ENCODE measurements around the gene CCDC32. TPM values are rescaled to one million over a fixed set of nuclear protein-coding genes. Genes with fewer than 3 reads are reported as not detected.
"Not testable (repeated sequence)": the region's sequence is repeated elsewhere in the genome, so short reads cannot be mapped to it uniquely, and the experiment has no call there.

Gene CCDC32
- total RNA-seq, 1 donor from 2014 or later: 33.5 TPM

DNA sequence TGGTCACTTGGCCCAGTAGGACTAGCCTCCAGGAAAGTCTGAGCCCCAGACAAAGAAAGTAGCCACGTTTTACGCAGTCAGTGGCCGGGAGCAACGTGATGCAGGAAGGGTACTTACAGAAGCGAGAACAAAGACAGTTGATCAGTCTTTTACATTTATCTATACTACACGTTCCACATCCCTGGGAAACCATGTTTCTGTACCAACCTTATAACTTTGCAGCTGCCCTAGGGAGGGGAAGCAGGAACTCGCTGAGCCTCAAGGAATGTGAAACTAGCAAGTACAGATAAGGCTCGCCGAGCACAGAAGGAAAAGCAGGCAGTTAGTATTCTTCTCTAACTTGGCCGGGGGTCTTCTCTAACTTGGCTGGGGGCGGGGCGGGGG, 25.8 kb upstream of the CCDC32 start:
- intact Hi-C loops (cut with micrococcal nuclease): loop anchor here (10.0 kb wide), 1 partner anchor 174 kb away; the partner anchor contains the start of genes C15orf62 and GCHFR
- peaks cover 6% of the 10 kb centered on the region for H3K27me3 Mint-ChIP-seq
- peaks cover 2% of the 10 kb centered on the region for H3K36me3 Mint-ChIP-seq (ENCODE audit: low read depth)
- H3K27ac Mint-ChIP-seq: no peak overlapping the region
- peak overlapping the region; percentile 79 for H3K4me3 Mint-ChIP-seq
- H3K4me1 Mint-ChIP-seq: peaks cover 29% of the 10 kb centered on the region
- no peak for DNase-seq
- no peaks in the 10 kb centered on the region for H3K9me3 Mint-ChIP-seq

DNA sequence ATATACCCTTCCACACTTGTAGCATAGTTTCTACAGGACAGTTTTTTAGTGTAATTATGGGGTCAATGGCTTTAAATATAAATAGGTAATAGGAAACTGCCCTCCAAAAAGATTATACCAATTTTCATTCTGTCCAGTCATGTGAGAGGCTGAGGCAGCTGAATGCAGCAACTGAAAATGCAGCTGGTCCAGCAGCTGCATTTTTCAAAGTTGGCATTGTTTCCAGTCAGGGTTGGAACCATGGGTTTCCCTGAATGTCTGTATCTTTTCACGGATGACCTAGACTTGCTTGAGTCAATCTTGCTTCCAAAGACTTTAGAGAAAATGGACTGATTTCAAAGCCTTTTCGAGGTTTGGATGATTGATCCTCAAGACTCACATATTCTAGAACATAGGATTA, 19.3 kb upstream of the CCDC32 start:
- intact Hi-C loops (cut with micrococcal nuclease): no loop called here
- DNase-seq: no peak
- peaks cover 4% of the 10 kb centered on the region for H3K4me1 Mint-ChIP-seq
- no peaks in the 10 kb centered on the region for H3K36me3 Mint-ChIP-seq (ENCODE audit: low read depth)
- H3K27ac Mint-ChIP-seq: no peak overlapping the region
- no peaks in the 10 kb centered on the region for H3K9me3 Mint-ChIP-seq
- no peak overlapping the region for H3K4me3 Mint-ChIP-seq
- peaks cover 10% of the 10 kb centered on the region for H3K27me3 Mint-ChIP-seq

DNA sequence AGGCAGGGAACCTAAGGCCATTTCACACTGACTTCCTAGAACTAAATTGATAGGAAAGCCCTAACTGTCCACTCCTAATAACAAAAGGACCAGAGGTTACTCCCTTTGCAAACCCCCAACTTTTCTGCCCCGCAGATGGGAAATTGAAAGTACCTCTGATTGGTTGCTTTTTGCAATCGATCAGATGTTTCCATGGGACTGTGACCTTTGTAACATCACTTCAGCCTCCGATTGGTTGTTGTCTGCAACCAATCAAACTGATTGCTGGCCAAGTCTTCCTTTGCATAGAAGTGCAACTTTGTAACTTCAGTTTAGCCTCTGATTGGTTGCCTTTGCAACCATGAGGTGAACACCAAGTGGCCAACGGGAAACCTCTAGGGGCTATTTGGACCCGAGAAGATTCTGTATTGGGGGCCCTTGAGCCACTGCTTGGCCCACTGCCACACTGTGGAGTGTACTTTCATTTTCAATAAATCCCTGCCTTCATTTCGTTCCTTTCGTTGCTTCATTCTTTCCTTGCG, 17.9 kb upstream of the CCDC32 start:
- no peak for DNase-seq
- intact Hi-C loops (cut with micrococcal nuclease): no loop called here

DNA sequence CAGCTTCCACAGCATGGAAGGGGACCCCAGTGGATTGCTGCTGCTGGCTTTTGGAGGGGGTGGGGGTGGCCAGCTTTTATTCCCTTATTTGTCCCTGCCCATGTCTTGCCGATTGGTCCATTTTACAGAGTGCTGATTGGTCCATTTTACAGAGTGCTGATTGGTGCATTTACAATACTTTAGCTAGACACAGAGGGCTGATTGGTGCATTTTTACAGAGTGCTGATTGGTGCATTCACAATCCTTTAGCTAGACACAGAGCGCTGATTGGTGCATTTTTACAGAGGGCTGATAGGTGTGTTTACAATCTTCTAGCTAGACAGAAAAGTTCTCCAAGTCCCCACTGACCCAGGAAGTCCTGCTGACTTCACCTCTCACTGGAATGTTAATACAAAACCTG, 17.0 kb upstream of the CCDC32 start:
- H3K4me1 Mint-ChIP-seq; H3K4me3 Mint-ChIP-seq; H3K27ac Mint-ChIP-seq; intact Hi-C loops (cut with micrococcal nuclease); H3K36me3 Mint-ChIP-seq (ENCODE audit: low read depth); DNase-seq; H3K27me3 Mint-ChIP-seq; H3K9me3 Mint-ChIP-seq: not testable (repeated sequence)

More for the DNA sequence above, 17.9 kb upstream of the CCDC32 start:
- Mint-ChIP-seq H3K9me3 (no peaks in the 10 kb centered on the region), H3K36me3 (ENCODE audit: low read depth) (no peaks in the 10 kb centered on the region), H3K27ac (no peak overlapping the region), H3K4me1 (peaks cover 8% of the 10 kb centered on the region), H3K4me3 (no peak overlapping the region), H3K27me3 (peaks cover 10% of the 10 kb centered on the region)

DNA sequence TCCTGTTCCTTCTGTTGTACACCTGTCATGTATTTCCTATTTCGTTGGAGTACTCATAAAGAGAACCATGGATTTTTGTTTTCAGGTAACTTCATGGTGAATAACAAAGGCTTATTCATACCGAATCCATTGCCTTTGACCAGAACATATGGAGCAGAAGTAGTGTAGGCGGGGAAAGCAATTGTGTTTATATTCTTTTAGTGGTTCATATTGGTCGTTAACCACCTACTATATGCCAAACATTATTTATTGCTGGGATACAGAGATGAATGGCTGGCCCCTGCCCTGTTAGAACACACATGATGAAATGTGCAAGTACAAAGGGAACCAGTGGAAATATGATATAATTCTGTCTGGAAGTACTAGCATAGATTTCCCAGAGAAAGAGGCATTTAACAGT, 14.1 kb upstream of the CCDC32 start:
- Mint-ChIP-seq H3K4me3 (no peak overlapping the region), H3K9me3 (no peaks in the 10 kb centered on the region), H3K36me3 (ENCODE audit: low read depth) (peaks cover 21% of the 10 kb centered on the region), H3K27me3 (no peaks in the 10 kb centered on the region), H3K4me1 (peaks cover 13% of the 10 kb centered on the region), H3K27ac (no peak overlapping the region)
- intact Hi-C loops (cut with micrococcal nuclease): no loop called here
- DNase-seq: no peak

DNA sequence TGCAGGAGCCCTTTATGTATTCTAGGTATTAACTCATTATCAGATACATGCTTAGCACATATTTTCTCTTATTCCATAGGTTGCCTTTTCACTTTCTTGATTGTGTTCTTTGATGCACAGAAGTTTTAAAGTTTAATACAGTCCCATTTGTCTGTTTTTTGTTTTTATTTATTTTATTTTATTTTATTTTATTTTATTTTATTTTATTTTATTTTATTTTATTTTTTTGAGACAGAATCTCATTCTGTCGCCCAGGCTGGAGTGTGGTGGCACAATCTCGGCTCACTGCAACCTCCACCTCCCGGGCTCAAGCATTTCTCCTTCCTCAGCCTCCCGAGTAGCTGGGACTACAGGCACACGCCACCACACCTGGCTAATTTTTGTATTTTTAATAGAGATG, 12.1 kb upstream of the CCDC32 start:
- H3K4me1 Mint-ChIP-seq; H3K9me3 Mint-ChIP-seq; H3K4me3 Mint-ChIP-seq; intact Hi-C loops (cut with micrococcal nuclease); H3K27ac Mint-ChIP-seq; H3K27me3 Mint-ChIP-seq; DNase-seq: not testable (repeated sequence)
- peaks cover 35% of the 10 kb centered on the region for H3K36me3 Mint-ChIP-seq (ENCODE audit: low read depth)

DNA sequence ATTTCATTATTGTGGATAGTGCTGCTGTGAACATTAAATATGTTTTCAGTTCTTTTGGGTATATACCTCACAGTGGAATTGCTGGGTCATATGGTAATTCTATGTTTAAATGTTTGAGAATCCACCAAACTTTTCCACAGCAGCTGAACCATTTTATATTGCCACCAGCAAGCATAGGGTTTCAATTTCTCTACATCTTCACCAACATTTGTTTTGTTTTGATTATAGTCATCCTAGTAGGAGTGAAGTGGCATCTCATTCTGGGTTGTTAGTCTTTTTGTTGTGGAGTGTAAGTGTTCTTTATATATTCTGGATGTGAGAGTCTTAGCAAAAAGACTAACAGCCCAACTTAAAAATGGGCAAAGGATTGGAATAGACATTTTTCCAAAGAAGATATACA, 10.3 kb upstream of the CCDC32 start:
- Mint-ChIP-seq H3K9me3 (no peaks in the 10 kb centered on the region), H3K27me3 (no peaks in the 10 kb centered on the region), H3K4me3 (no peak overlapping the region), H3K36me3 (ENCODE audit: low read depth) (peaks cover 39% of the 10 kb centered on the region), H3K4me1 (peaks cover 20% of the 10 kb centered on the region), H3K27ac (peak overlapping the region; percentile 62)
- intact Hi-C loops (cut with micrococcal nuclease): no loop called here
- DNase-seq: no peak

DNA sequence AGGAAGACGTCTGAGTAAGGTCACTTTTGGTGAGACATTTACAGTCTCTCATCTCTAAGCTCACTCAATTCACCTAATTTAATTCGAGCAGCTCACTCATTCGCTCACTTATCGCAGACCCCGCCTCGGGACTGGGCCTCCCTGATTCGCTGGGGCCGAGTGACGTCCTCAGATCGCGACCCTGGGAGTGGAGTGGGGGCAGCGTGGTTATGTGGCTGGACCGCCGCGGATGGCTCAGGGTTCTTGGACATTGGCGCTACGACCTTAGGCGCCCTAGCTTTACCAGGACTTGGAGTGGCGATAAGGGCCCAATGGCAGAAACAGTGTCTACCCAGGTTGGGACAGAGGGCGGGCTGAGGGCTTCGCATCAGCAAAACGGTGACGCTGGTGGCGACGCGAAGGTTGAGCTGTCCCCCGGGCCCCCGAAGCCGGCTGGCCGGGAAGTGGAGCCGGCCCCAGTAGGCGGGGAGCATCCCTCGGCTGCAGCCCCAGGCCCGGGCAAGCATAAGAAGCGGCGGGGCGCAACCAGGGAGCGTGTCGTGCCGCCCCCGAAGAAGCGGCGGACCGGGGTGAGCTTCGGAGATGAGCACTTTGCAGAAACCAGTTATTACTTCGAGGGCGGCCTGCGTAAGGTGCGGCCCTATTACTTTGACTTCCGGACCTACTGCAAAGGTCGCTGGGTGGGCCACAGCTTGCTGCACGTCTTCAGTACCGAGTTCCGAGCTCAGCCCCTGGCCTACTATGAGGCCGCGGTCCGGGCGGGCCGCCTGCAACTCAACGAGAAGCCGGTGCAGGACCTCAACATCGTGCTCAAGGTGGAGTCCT, 4.5 kb upstream of the CCDC32 start, which contains the start of gene RPUSD2:
TSS of gene RPUSD2 (plus strand) at position 171 of the 825 bp plus-strand sequence. CDS start at position 210, 39 bp downstream.
- intact Hi-C loops (cut with micrococcal nuclease): loop anchor here (1.0 to 10.0 kb wide), 9 partner anchors 25 to 545 kb away; partner anchors contain the start of genes BAHD1, C15orf62, CHST14 and DNAJC17
- no peaks in the 10 kb centered on the region for H3K27me3 Mint-ChIP-seq
- DNase-seq: peak; percentile 98
- H3K4me1 Mint-ChIP-seq: peaks cover 32% of the 10 kb centered on the region
- peak within 1 kb of the TSS; percentile 98 for H3K27ac Mint-ChIP-seq
- no peaks in the 10 kb centered on the region for H3K9me3 Mint-ChIP-seq
- peak within 1 kb of the TSS; percentile 98 for H3K4me3 Mint-ChIP-seq
- peaks cover 22% of the 10 kb centered on the region for H3K36me3 Mint-ChIP-seq (ENCODE audit: low read depth)

DNA sequence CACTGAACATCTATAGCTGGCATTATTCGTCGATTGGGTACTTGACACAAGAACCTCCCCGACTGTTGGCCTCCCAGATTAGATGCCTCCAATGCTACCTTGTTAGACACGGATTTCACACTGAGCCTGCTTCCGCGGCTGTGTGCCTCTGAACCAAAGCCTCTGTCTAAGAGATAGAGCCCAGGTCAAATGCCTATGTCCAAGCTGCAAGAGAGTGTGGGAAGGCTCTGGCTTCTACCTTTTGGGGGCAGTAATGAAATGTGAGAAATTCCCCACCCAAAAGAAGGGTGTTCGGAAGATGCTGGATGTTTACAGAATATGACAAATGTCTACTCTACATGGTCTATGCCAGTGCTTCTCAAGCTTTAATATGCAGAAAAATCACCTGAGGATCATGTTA, 2.3 kb upstream of the CCDC32 start:
- no peak for DNase-seq
- intact Hi-C loops (cut with micrococcal nuclease): loop anchor here (5.0 to 10.0 kb wide), 5 partner anchors 95 to 548 kb away; partner anchors contain the start of genes BAHD1, C15orf62, CHST14 and GCHFR
- H3K4me3 Mint-ChIP-seq: peak overlapping the region; percentile 1
- peaks cover 41% of the 10 kb centered on the region for H3K4me1 Mint-ChIP-seq
- no peak overlapping the region for H3K27ac Mint-ChIP-seq
- peaks cover 6% of the 10 kb centered on the region for H3K36me3 Mint-ChIP-seq (ENCODE audit: low read depth)
- H3K27me3 Mint-ChIP-seq: no peaks in the 10 kb centered on the region
- H3K9me3 Mint-ChIP-seq: no peaks in the 10 kb centered on the region

DNA sequence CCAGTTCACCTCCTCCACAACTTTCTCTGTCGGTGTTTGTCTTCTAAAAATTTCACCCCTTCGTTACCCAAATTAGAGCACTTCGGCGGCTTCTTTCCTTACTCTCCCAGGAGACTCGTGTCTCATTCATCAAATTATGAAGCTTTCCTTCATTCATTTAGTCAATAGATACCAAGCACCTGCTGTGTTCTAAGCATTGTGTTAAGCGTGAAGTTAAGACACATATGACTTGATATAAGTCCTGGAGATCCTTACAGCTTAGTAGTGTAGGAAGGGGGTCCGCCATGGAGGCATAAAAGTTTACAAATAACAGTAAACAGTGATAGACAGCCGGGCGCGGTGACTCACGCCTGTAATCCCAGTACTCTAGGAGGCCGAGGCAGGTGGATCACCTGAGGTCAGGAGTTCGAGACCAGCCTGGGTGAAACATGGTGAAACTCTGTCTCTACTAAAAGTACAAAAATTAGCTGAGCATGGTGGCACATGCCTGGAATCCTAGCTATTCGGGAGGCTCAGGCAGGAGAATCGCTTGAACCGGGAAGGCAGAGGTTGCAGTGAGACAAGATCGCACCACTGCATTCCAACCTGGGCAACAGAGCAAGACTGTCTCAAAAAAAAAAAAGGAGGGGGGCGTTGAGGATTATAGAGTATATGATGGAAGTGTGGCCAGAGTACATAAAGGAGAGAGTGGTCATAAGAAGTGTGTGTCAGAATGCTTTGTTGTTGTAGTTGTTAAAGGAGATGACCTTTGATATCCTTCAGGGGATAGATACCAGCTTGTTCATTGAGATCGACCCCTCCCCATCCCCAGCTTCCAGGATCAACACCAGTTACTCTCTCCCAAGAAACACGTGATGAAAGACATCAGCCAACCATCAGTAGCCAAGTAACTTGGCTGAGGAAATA, 744 bp upstream of the CCDC32 start:
- peak overlapping the region; percentile 91 for H3K4me3 Mint-ChIP-seq
- no peaks in the 10 kb centered on the region for H3K9me3 Mint-ChIP-seq
- peaks cover 5% of the 10 kb centered on the region for H3K36me3 Mint-ChIP-seq (ENCODE audit: low read depth)
- intact Hi-C loops (cut with micrococcal nuclease): loop anchor here (1.0 to 10.0 kb wide), 6 partner anchors 29 to 549 kb away; partner anchors contain the start of genes BAHD1, C15orf62, CHST14 and GCHFR
- peaks cover 34% of the 10 kb centered on the region for H3K4me1 Mint-ChIP-seq
- DNase-seq: peak; percentile 64
- peak overlapping the region; percentile 94 for H3K27ac Mint-ChIP-seq
- no peaks in the 10 kb centered on the region for H3K27me3 Mint-ChIP-seq

DNA sequence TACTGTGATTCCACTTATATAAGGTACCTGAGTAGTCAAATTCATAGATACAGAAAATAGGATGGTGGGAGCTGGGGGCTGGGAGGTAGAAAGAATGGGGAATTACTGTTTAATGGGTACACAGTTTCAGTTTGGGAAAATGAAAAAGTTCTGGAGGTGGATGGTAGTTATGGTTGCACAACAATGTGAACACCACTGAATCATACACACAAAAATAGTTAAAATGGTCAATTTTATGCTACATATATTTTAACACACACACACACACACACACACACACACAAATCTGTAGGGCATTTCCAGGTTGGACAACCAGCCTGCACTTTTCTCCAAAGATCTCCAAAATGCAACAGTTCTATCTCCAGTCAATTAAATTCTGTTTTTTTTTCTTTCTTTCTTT, 1.4 kb downstream of the CCDC32 start:
- intact Hi-C loops (cut with micrococcal nuclease): loop anchor here (10.0 kb wide), 2 partner anchors 201 to 551 kb away; partner anchors contain the start of genes C15orf62, GCHFR and INO80
- peak overlapping the region; percentile 91 for H3K4me3 Mint-ChIP-seq
- peaks cover 6% of the 10 kb centered on the region for H3K36me3 Mint-ChIP-seq (ENCODE audit: low read depth)
- peak overlapping the region; percentile 20 for H3K27ac Mint-ChIP-seq
- peaks cover 26% of the 10 kb centered on the region for H3K4me1 Mint-ChIP-seq
- no peaks in the 10 kb centered on the region for H3K9me3 Mint-ChIP-seq
- no peak for DNase-seq
- no peaks in the 10 kb centered on the region for H3K27me3 Mint-ChIP-seq

DNA sequence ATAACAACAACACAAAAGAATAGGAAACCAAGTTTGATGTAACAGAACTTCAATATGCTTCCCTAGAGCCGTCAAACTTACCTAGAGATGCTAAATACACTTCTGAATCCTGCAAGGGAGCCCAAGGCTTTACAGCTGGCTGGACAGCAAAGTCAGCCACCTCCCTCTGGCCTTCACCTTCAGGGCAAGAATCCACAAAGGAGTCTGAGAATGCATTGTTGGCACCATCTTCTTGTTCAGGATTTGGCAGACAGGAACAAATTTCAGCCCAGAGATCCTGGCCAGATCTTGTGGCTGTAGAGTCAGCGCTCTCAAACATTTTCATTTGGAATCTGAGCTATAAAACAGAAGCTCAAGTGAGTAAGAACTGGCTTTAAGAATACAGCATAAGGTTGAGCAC, 2.2 kb downstream of the CCDC32 start:
- Mint-ChIP-seq H3K4me1 (peaks cover 28% of the 10 kb centered on the region), H3K27ac (no peak overlapping the region), H3K4me3 (no peak overlapping the region), H3K36me3 (ENCODE audit: low read depth) (peaks cover 6% of the 10 kb centered on the region), H3K27me3 (no peaks in the 10 kb centered on the region), H3K9me3 (no peaks in the 10 kb centered on the region)
- intact Hi-C loops (cut with micrococcal nuclease): loop anchor here (10.0 kb wide), 2 partner anchors 202 to 552 kb away; partner anchors contain the start of genes C15orf62, GCHFR and INO80
- no peak for DNase-seq

DNA sequence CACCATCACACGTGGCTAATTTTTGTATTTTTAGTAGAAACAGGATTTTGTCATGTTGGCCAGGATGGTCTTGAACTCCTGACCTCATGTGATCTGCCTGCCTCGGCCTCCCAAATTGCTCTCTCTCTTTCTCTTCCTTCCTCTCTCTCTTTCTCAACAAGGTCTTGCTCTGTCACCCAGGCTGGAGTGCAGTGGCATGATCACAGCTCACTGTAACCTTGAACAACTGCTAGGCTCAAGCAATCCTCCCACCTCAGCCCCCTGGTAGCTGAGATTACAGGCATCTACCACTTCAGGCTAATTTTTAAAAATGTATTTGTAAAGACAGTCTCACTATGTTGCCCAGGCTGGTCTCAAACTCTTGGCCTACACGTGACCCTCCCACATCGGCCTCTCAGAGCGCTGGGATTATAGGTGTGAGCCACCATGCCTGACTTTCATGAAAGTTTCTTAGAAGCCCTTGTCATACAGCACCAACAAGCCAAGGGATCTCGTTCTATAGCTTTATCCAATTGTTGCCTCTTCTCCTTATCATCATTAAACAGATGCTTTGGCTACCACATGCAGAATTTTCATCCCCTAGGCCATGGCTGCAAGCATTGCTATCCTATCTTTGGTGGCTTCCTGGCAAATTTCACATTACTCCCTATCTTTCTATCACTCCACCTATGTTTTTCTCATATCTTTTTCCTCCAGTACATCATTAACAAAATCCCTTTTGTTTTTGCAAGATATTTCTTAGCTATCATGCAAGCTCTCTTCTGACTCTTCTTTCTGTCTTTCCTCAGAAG, 5.7 kb downstream of the CCDC32 start:
- no peak overlapping the region for H3K27ac Mint-ChIP-seq
- intact Hi-C loops (cut with micrococcal nuclease): no loop called here

More for the DNA sequence above, 5.7 kb downstream of the CCDC32 start:
- Mint-ChIP-seq H3K4me3 (no peak overlapping the region), H3K36me3 (ENCODE audit: low read depth) (peaks cover 23% of the 10 kb centered on the region), H3K27me3 (no peaks in the 10 kb centered on the region), H3K4me1 (peaks cover 12% of the 10 kb centered on the region), H3K9me3 (no peaks in the 10 kb centered on the region)
- DNase-seq: no peak
